ENCODE measurements around the gene KRTAP5-7.

- TF ChIP-seq EP300 (IDR thresholded peaks at IDR 0.05) (no peak), POLR2AphosphoS5 (IDR thresholded peaks at IDR 0.05) (no peak)
- TF ChIP-seq, protein P1, sequence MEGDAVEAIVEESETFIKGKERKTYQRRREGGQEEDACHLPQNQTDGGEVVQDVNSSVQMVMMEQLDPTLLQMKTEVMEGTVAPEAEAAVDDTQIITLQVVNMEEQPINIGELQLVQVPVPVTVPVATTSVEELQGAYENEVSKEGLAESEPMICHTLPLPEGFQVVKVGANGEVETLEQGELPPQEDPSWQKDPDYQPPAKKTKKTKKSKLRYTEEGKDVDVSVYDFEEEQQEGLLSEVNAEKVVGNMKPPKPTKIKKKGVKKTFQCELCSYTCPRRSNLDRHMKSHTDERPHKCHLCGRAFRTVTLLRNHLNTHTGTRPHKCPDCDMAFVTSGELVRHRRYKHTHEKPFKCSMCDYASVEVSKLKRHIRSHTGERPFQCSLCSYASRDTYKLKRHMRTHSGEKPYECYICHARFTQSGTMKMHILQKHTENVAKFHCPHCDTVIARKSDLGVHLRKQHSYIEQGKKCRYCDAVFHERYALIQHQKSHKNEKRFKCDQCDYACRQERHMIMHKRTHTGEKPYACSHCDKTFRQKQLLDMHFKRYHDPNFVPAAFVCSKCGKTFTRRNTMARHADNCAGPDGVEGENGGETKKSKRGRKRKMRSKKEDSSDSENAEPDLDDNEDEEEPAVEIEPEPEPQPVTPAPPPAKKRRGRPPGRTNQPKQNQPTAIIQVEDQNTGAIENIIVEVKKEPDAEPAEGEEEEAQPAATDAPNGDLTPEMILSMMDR (IDR thresholded peaks at IDR 0.05), result no peak
These were observed 35.5 kb upstream of the KRTAP5-7 start for GRCh38 chr11:71491531-71491930.

Measured in esophagus muscularis mucosa (tissue), 4 donors.